ENCODE results near the gene FSTL5. TPM values are rescaled to one million over a fixed set of nuclear protein-coding genes. Genes with fewer than 3 reads are reported as not detected.

The FSTL5 gene
- total and polyA plus RNA-seq, 10 of the 15 experiments (the other 5 are each of a cell fraction or from before 2014, with no cell fraction given), result 0.04 to 2.4 (median 0.08) TPM; not detected in 4

DNA sequence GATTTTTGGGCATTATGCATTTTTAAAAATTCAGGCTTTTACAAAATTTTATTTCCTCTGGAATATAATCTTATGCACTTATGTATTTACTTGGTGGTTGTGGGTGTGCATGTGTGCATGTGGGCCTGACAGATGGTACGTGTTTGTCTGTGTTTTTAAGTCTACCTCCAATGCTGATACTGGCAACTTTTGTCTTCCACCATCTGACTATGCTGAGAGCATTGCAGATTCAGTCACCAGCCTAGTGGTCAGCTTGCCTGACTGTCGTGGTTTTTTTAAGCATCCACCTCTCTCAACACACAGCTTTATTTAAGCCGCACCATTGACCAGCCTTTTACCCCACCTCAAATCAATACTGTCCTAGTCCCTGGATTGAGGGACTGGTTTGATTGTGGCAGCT lies 37.1 kb downstream of the FSTL5 start:
- H3K27ac ChIP-seq (ENCODE audit: control insufficient read depth, insufficient read depth), result no peak overlapping the region
- FAIRE-seq, result no peak
- no peak overlapping the region for H3K4me3 ChIP-seq
- BruUV-seq (replicated peaks), result no TSS peak
- intact Hi-C loops (cut with micrococcal nuclease; ENCODE audit: unreplicated experiment) (no loop called here), in situ Hi-C loops (cut with MboI) (no loop called here)
- H3K27me3 ChIP-seq (replicated peaks in 1 of 2; ENCODE audit: control insufficient read depth in 2 of 2, insufficient read depth in 2 of 2, low read length in 1 of 2), result no peaks in the 10 kb centered on the region
- H3K4me1 ChIP-seq (ENCODE audit: control insufficient read depth, insufficient read depth, low read length), result no peaks in the 10 kb centered on the region
- H2AFZ ChIP-seq (ENCODE audit: control insufficient read depth, low read depth, low read length), result no peak overlapping the region
- no peak for ATAC-seq
- no peak overlapping the region for H3K4me2 ChIP-seq (ENCODE audit: control insufficient read depth, insufficient read depth)
- CTCF ChIA-PET, result no interaction called here
- no peaks in the 10 kb centered on the region for H4K20me1 ChIP-seq (ENCODE audit: control insufficient read depth, insufficient read depth)
- 29% methylated on average over 3 of the region's 3 CpGs for WGBS (ENCODE audit: insufficient coverage, insufficient replicate concordance, low lambda C conversion rate, missing lambda C conversion rate)
- SMC1A ChIA-PET (ENCODE audit: uncharacterized antibody, unreplicated experiment), result no interaction called here
- no peak for DNase-seq (ENCODE audit: low read depth, low spot score)
- no peaks in the 10 kb centered on the region for H3K36me3 ChIP-seq (ENCODE audit: control insufficient read depth in 2 of 2, insufficient read depth in 2 of 2, low read length in 1 of 2)
- POLR2A ChIA-PET, result no interaction called here
- no peak overlapping the region for H3K9ac ChIP-seq (ENCODE audit: control insufficient read depth, insufficient read depth, low read length)
- no peaks in the 10 kb centered on the region for H3K79me2 ChIP-seq (ENCODE audit: control insufficient read depth, insufficient read depth, low read length)
- no peaks in the 10 kb centered on the region for H3K9me3 ChIP-seq (replicated peaks; ENCODE audit: control insufficient read depth, insufficient read depth, low read length)
- RAD21 ChIA-PET (ENCODE audit: unreplicated experiment), result no interaction called here
- TF ChIP-seq KDM1A (IDR thresholded peaks at IDR 0.05; ENCODE audit: borderline replicate concordance), result no peak
- TF ChIP-seq, protein P1, sequence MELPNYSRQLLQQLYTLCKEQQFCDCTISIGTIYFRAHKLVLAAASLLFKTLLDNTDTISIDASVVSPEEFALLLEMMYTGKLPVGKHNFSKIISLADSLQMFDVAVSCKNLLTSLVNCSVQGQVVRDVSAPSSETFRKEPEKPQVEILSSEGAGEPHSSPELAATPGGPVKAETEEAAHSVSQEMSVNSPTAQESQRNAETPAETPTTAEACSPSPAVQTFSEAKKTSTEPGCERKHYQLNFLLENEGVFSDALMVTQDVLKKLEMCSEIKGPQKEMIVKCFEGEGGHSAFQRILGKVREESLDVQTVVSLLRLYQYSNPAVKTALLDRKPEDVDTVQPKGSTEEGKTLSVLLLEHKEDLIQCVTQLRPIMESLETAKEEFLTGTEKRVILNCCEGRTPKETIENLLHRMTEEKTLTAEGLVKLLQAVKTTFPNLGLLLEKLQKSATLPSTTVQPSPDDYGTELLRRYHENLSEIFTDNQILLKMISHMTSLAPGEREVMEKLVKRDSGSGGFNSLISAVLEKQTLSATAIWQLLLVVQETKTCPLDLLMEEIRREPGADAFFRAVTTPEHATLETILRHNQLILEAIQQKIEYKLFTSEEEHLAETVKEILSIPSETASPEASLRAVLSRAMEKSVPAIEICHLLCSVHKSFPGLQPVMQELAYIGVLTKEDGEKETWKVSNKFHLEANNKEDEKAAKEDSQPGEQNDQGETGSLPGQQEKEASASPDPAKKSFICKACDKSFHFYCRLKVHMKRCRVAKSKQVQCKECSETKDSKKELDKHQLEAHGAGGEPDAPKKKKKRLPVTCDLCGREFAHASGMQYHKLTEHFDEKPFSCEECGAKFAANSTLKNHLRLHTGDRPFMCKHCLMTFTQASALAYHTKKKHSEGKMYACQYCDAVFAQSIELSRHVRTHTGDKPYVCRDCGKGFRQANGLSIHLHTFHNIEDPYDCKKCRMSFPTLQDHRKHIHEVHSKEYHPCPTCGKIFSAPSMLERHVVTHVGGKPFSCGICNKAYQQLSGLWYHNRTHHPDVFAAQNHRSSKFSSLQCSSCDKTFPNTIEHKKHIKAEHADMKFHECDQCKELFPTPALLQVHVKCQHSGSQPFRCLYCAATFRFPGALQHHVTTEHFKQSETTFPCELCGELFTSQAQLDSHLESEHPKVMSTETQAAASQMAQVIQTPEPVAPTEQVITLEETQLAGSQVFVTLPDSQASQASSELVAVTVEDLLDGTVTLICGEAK (IDR thresholded peaks at IDR 0.05; ENCODE audit: borderline replicate concordance), result no peak
- TF ChIP-seq DPF2 (IDR thresholded peaks at IDR 0.05), result no peak
- TF ChIP-seq SMAD5 (IDR thresholded peaks at IDR 0.05; ENCODE audit: low read depth), result no peak
- TF ChIP-seq NKRF (conservative IDR thresholded peaks at IDR 0.05), result no peak

Data from GM12878 (cell line).